GM21381 (cell line): Measurements from ENCODE around the gene B4GALT6.

Experiments used
- ATAC-seq: cut with Tn5 transposase; IDR thresholded peaks from one replicate; pipeline ENCODE4 v1.9.1; 2021; ENCODE audit warnings: mild to moderate bottlenecking, moderate library complexity; ENCODE audit not compliant: unreplicated experiment

Gene B4GALT6

DNA sequence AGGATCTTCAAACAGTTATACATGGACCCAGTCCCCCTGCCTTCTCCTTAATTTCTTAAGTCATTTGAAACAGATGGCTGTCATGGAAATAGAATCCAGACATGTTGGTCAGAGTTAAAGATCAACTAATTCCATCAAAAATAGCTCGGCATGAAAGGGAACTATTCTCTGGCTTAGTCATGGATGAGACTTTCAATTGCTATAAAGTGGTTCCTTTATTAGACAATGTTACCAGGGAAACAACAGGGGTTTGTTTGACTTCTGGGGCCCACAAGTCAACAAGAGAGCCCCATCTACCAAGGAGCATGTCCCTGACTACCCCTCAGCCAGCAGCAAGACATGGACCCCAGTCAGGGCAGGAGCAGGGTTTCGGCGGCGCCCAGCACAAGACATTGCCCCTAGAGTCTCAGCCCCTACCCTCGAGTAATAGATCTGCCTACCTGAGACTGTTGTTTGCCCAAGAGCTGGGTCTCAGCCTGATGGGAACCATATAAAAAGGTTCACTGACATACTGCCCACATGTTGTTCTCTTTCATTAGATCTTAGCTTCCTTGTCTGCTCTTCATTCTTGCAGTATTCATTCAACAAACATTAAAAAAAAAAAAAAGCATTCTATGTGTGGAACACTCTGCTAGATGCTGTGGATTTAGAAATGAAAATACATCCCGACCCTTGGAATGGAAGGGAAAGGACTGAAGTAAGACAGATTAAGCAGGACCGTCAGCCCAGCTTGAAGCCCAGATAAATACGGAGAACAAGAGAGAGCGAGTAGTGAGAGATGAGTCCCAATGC is 88.1 kb downstream of the B4GALT6 start:
- ATAC-seq, result no peak

DNA sequence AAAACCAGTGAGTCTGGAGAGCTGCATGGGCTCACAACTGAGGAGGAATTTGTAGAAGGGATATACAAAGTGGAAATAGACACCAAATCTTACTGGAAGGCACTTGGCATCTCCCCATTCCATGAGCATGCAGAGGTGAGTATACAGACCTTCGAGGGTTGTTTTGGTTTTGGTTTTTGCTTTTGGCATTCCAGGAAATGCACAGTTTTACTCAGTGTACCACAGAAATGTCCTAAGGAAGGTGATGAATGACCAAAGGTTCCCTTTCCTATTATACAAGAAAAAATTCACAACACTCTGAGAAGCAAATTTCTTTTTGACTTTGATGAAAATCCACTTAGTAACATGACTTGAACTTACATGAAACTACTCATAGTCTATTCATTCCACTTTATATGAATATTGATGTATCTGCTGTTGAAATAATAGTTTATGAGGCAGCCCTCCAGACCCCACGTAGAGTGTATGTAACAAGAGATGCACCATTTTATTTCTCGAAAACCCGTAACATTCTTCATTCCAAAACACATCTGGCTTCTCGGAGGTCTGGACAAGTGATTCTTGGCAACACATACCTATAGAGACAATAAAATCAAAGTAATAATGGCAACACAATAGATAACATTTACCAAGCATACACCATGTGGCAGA is 89.1 kb downstream of the B4GALT6 start:
- no peak for ATAC-seq

DNA sequence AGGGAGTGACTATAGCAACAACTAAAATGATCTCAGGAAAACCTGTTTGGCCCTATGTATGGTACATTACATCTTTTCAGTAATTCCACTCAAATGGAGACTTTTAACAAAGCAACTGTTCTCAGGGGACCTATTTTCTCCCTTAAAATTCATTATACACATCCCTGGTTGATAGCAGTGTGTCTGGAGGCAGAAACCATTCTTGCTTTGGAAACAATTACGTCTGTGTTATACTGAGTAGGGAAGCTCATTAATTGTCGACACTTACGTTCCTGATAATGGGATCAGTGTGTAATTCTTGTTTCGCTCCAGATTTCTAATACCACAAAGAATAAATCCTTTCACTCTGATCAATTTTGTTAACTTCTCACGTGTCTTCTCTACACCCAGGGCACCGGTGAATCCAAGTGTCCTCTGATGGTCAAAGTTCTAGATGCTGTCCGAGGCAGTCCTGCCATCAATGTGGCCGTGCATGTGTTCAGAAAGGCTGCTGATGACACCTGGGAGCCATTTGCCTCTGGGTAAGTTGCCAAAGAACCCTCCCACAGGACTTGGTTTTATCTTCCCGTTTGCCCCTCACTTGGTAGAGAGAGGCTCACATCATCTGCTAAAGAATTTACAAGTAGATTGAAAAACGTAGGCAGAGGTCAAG is 91.7 kb downstream of the B4GALT6 start:
- ATAC-seq, result no peak

DNA sequence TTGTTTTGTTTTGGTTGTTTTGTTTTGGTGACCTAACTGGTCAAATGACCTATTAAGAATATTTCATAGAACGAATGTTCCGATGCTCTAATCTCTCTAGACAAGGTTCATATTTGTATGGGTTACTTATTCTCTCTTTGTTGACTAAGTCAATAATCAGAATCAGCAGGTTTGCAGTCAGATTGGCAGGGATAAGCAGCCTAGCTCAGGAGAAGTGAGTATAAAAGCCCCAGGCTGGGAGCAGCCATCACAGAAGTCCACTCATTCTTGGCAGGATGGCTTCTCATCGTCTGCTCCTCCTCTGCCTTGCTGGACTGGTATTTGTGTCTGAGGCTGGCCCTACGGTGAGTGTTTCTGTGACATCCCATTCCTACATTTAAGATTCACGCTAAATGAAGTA is 92.8 kb downstream of the B4GALT6 start, which contains the start of gene TTR:
Gene TTR, plus strand, starts transcription at position 250 of the 400 bp plus-strand sequence. Its CDS starts 26 bp downstream, at position 276.
- ATAC-seq, result no peak

DNA sequence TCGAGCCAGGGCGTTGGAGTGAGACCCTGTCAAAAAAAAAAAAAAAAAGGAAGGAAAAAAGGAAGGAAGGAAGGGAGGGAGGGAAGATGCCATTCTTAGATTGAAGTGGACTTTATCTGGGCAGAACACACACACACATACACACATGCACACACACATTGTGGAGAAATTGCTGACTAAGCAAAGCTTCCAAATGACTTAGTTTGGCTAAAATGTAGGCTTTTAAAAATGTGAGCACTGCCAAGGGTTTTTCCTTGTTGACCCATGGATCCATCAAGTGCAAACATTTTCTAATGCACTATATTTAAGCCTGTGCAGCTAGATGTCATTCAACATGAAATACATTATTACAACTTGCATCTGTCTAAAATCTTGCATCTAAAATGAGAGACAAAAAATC is 93.3 kb downstream of the B4GALT6 start:
- no peak for ATAC-seq

DNA sequence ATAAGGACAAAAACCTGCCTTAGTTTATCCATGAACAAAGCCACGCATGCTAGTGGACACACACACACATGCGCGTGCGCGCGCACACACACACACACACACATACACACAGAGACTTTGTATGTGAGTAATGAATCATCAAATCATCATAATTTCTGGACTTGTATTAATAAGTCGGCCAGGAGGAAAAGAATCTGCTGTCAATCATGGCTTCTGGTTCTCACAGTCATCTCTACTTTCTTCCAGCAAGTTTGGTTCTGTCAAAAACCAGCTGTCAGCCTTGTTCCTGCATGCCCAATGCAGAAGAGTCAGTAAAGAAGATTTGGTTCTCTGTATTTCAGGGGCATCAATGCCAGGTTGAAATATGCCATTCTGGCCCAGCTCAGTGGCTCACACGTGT is 93.8 kb downstream of the B4GALT6 start:
- no peak for ATAC-seq

DNA sequence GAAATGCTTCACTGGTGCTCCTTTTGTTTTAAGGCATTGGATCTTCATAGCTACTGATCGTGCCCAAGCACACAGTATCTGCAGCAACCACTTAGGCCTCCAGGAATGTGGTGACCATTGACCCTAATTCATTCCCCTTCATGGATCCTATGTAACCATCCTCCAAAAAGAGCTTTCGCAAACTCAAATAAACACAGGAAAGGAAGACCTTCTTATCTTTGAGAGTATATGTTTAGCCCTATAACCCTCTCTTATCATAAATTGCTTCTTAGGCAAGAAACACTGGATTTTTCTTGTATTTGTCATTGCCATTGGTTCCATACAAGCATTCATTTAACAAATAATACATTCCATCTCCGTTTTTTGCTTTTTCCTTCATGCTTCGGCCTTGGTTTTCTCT is 96.9 kb downstream of the B4GALT6 start:
- no peak for ATAC-seq

DNA sequence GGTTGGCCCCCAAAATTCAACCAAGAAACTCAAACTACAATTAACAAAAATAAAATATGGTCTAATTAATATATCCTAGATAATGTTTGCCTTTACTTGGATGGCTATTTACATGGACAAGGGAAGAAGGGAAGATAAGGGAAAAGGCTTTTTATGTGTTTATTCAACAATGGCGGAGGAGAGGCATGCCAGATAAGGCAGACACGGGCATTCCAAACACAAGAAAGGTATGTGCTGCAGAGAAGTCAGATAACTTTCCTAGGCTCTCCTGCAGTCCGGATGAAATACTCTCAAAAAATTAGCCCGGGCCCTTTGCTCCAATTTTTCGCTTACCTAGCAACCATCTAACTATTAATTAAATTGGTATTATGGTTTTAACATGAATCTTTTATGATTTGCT is 97.8 kb downstream of the B4GALT6 start:
- no peak for ATAC-seq

DNA sequence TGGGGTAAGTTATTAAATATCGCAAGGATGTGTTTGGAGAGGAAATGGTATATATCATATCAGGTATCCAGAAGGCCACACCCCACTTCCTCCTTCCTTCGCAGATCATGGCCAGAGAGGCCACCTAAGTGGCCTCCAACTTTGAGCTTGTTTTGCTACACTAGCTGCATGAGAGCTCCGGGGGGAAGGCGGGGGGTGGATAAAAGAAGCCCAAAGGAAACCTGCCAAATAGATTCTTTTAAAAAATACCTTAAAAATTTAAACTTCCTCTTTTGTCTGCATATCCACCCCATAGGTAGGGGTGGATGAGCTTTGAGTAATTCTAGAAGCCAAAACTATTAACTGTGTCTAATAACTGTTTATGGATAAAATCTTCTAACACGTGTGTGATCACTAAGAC is 98.4 kb downstream of the B4GALT6 start:
- no peak for ATAC-seq

DNA sequence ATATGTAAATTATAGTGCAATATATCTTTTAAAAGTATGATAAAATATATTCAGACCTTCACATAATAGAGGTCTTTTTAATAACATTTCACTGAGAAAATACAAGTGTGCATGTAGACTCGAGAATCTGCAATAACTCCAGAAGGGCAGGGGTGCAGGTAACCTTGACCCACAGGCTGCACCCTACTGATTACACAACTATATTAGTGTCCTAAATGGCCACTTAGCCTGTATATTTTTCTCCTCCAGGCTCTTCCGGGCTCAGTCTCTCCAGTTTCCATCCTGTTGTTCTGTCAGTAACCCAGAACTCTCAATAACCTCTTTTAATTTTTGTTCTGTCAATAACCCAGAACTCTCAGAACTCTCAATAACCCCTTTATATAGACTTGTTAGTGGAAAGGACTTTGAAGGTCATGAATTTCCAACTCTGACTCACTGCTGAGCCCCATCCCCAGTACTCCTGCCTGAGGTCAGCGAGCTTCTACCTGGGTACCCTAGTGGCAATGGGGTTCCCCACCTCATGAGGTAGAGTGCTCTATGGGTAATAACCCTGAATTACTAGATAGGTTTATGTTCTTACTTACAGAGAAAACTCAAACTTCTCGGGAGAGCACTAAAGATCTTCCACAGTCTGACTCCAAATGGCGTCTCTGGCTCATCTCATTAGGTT is 101.1 kb downstream of the B4GALT6 start:
- ATAC-seq, result no peak

DNA sequence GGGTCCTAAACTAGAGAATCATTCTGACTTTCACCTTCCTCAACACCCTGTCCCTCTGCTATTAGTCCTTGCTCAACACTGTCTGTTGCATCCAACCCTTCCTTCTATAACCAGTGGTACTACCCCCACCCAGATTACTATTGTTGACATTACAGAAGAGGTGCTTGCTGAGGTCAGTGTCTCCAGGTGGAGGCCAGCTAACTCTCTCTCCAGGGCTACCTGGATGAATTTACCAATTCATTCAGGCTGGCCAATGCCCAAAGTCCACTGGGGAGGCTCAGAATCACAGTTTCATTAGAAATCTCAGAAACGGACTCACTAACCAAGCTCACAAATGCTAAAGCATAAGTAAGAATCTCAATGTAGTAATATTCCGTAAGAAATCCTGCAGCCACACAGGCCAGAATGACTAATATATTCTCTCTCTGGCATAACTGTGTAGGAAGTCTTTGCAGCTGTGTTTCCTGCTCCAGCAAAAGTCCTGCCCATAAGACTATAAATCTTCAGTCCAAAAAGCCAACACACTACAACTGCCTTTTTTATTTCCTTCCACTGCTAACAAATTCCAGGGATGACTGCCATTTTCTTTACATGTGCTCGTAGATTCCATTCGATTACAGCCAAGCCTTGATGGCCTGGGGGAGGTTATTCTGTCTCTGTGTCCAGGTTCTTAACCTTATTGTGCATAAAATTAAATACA is 102.7 kb downstream of the B4GALT6 start:
- ATAC-seq, result no peak

DNA sequence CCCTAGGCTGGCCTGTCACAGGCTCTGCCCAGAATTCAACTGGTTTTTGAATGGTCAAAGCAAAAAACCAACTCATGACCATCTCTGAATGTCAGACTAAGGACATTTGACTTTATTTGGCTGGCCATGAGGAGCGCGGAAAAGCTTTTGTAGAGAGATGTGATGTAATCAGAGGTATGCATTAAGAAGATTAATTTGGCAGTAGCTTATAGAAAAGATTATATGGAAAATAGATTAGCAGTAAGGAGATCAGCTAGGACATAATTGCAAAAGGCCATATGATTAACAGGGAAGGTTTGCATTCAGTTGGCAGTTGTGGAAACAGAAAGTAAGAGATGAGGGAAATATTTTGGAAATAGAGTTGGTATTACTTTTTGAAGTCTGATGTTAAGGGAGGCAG is 105.0 kb downstream of the B4GALT6 start:
- ATAC-seq, result no peak

DNA sequence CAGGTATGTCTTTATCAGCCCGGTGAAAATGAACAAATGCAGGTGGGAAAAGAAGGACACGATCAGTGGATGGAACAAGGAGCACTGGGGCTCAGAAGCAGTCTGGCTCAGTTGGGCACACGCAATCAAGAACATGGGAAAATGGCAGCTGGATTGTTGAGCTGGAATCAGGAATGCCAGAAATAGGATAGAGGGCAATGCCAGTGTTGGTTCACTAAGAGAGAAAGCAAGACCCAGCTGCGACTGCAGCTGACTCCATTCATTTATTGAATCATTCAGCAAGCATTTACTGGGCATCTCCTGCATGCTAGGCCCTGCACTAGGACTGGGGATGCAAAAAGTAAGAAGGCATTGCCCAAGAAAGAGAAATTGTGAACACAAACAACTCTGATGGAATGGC is 106.3 kb downstream of the B4GALT6 start:
- no peak for ATAC-seq

DNA sequence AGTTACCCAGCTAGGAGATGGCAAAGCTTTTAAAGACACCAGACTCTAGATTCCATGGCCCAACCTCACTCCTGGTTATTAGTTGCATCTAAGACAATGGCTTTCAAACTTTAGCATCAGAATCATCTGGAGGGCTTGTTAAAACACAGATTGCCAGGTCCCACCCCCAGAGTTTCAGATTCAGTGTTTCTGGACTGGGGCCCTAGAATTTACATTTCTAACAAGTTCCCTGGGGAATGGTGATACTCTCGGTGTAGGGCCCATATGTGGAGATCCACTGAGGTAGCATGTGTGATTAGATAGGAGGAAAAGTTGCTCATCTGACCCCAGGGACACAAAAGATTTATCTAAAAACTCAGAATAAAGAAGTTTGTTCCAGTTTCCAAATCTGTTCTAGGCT is 107.2 kb downstream of the B4GALT6 start:
- no peak for ATAC-seq

DNA sequence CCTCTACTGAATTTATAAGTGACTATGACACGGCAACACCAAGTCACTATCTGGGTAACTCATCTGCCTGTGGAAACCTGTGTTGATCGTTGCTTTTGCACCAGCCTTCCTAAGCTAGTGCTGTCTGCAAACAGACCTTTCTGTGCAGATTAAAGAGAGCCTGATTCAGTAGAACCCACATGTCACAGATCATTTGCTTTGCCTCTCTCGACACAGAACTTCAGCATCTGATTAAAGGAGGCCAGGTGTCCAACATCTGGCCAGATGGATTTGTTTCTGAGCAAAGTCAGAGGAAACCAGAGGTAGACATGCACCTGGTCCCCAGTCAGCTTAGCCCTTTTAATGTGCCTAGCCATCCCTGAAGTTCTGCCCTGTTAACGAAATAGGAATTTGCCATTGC is 107.7 kb downstream of the B4GALT6 start:
- no peak for ATAC-seq

DNA sequence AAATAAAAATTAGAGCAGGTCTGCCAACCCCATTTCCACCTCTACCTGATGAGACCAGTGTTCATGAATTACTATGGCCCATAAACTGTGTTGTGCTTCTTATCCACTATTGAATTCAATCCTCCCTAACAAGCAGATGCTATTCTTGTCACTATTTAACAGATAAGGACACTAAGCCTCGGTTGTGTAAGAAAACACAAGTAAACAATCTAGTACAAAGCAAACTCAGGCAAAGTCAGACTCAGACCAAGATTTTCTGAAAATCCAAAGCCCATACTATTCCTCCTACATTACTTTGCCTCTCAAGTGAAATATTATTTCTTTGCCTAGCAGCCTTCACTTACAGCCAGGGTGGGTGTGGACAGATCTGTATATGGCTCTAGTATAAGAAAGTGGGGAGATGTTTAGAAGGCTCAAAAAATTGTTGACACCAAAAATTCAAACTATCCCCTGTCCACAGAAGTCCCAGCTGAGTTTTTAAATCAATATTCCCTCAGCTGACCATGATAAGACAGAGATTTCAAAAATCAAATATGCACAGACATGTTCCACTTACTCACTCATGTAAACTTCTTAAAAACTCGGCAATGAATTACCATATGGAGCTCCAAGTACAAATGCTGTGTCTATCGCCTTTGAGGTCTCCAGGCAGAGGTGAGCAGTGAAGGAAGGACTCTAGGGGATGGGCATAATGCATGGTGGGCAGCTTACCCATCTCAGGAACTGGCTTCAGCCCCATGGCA is 108.7 kb downstream of the B4GALT6 start:
- ATAC-seq, result no peak

DNA sequence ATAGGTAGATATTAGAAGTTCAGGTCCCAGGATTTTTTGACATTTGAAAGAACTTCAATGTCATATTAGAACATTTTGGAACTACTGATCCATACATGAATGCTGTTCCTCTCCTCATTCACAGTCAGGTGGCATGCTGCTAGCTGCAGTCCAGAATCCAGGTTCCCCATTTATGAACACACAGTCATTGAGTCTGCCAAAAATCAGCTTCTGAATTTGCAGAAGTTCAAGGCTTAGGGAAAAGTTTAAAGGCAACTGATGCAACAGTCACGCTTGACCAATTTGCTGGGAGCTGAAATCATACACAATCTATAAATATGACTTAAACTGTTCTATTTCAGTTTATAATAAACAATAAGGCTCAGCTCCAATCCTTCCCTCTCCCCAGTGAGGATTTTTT is 110.0 kb downstream of the B4GALT6 start:
- ATAC-seq, result no peak
